IMR-90 (cell line): ENCODE results near the gene ATP6V1E1.

ENCODE experiments used
- CHD1 ChIP-seq: IDR thresholded peaks from 2 replicates; pipeline ENCODE4 v1.6.1; 2012; ENCODE audit warnings: low read depth, low read length, improper control_type of control experiment
- CTCF ChIP-seq: conservative IDR thresholded peaks from 2 replicates; pipeline ENCODE4 v1.5.1; 2012; ENCODE audit warnings: mild to moderate bottlenecking, low read depth, low read length, improper control_type of control experiment
- MAFK ChIP-seq: IDR thresholded peaks from 2 replicates; pipeline ENCODE4 v1.6.1; 2012; ENCODE audit warnings: low read depth, low read length, improper control_type of control experiment
- MAZ ChIP-seq: IDR thresholded peaks from 2 replicates; pipeline ENCODE4 v1.6.1; 2012; ENCODE audit warnings: low read depth, mild to moderate bottlenecking, low read length, improper control_type of control experiment, moderate library complexity, borderline replicate concordance
- NFE2L2 ChIP-seq: fragments of 150-350 bp; IDR thresholded peaks from 2 replicates; pipeline ENCODE4 v1.6.1; 2016; ENCODE audit warnings: low read depth, mild to moderate bottlenecking, low read length
- POLR2A ChIP-seq: IDR thresholded peaks from 2 replicates; pipeline ENCODE4 v1.6.1; 2012; ENCODE audit warnings: mild to moderate bottlenecking, low read depth, low read length
- RAD21 ChIP-seq: IDR thresholded peaks from 2 replicates; pipeline ENCODE4 v1.6.1; 2012; ENCODE audit warnings: low read length, improper control_type of control experiment
- RFX5 ChIP-seq: IDR thresholded peaks from 2 replicates; pipeline ENCODE4 v1.8.0; 2012; ENCODE audit warnings: low read depth, mild to moderate bottlenecking, low read length, moderate library complexity
- SMC3 ChIP-seq: fragments of 150-350 bp; IDR thresholded peaks from 2 replicates; pipeline ENCODE4 v1.6.1; 2016; ENCODE audit warnings: low read depth, mild to moderate bottlenecking, antibody characterized with exemption, low read length, moderate library complexity

GRCh38 chr22:17581631-17582030 is 46.9 kb downstream of the ATP6V1E1 start:
- TF ChIP-seq CTCF (no peak), RFX5 (no peak), POLR2A (no peak), SMC3 (no peak), CHD1 (no peak), MAFK (no peak), RAD21 (no peak), MAZ (no peak), NFE2L2 (no peak)
